Mucosa of stomach (tissue), 1 donor: Measurements from ENCODE around the gene NATD1.

Experiments used
- H3K27me3 ChIP-seq: one replicate; pipeline ENCODE4 v1.7.0; 2013; ENCODE audit warnings: mild to moderate bottlenecking, low read length; ENCODE audit not compliant: control insufficient read depth, insufficient read depth
- H3K36me3 ChIP-seq: one replicate; pipeline ENCODE4 v1.7.0; 2013; ENCODE audit warnings: low read length; ENCODE audit not compliant: control insufficient read depth, insufficient read depth
- H3K4me1 ChIP-seq: one replicate; pipeline ENCODE4 v1.7.0; 2013; ENCODE audit warnings: mild to moderate bottlenecking, low read length; ENCODE audit not compliant: control insufficient read depth, insufficient read depth
- H3K4me3 ChIP-seq: one replicate; pipeline ENCODE4 v1.7.0; 2013; ENCODE audit warnings: low read length
- H3K9ac ChIP-seq: one replicate; pipeline ENCODE4 v1.7.0; 2013; ENCODE audit warnings: mild to moderate bottlenecking, low read length, moderate library complexity
- H3K9me3 ChIP-seq: one replicate; pipeline ENCODE4 v1.7.0; 2013; ENCODE audit warnings: mild to moderate bottlenecking, low read length, moderate library complexity; ENCODE audit not compliant: control insufficient read depth
- donor health status: Pancreatic carcinoma.

NATD1 gene

GRCh38 chr17:21252796-21253645, at the start of gene NATD1:
Gene NATD1, minus strand, starts transcription at chr17:21253410. Its CDS starts 146 bp downstream, at chr17:21253264.
- H3K4me3 ChIP-seq, result peak within 1 kb of the TSS; percentile 32
- H3K4me1 ChIP-seq, result peaks cover 12% of the 10 kb centered on the region
- peak within 1 kb of the TSS; percentile 64 for H3K9ac ChIP-seq
- no peaks in the 10 kb centered on the region for H3K27me3 ChIP-seq
- no peaks in the 10 kb centered on the region for H3K9me3 ChIP-seq
- no peaks in the 10 kb centered on the region for H3K36me3 ChIP-seq

- Histone ChIP-seq H3K36me3 (peaks cover 15% of the 10 kb centered on the region), H3K27me3 (no peaks in the 10 kb centered on the region), H3K4me1 (no peaks in the 10 kb centered on the region), H3K4me3 (no peak overlapping the region), H3K9me3 (no peaks in the 10 kb centered on the region), H3K9ac (no peak overlapping the region)
Observed at GRCh38 chr17:21301593-21302550, 48.7 kb upstream of the NATD1 start.

- Histone ChIP-seq H3K4me1 (no peaks in the 10 kb centered on the region), H3K9ac (no peak overlapping the region), H3K4me3 (no peak overlapping the region), H3K9me3 (no peaks in the 10 kb centered on the region), H3K36me3 (peaks cover 15% of the 10 kb centered on the region), H3K27me3 (no peaks in the 10 kb centered on the region)
Observed at GRCh38 chr17:21300601-21301571, 47.7 kb upstream of the NATD1 start.

- Histone ChIP-seq H3K4me3 (no peak overlapping the region), H3K9ac (no peak overlapping the region), H3K4me1 (peaks cover 1% of the 10 kb centered on the region), H3K36me3 (peaks cover 15% of the 10 kb centered on the region), H3K27me3 (no peaks in the 10 kb centered on the region), H3K9me3 (no peaks in the 10 kb centered on the region)
Observed at GRCh38 chr17:21299981-21300600, 46.9 kb upstream of the NATD1 start.

GRCh38 chr17:21298983-21299519, 45.8 kb upstream of the NATD1 start:
- Histone ChIP-seq H3K9me3 (no peaks in the 10 kb centered on the region), H3K36me3 (peaks cover 15% of the 10 kb centered on the region), H3K27me3 (no peaks in the 10 kb centered on the region), H3K9ac (no peak overlapping the region), H3K4me1 (peaks cover 9% of the 10 kb centered on the region), H3K4me3 (no peak overlapping the region)

- peaks cover 15% of the 10 kb centered on the region for H3K36me3 ChIP-seq
- H3K4me3 ChIP-seq, result no peak overlapping the region
- H3K4me1 ChIP-seq, result peaks cover 9% of the 10 kb centered on the region
- H3K9ac ChIP-seq, result no peak overlapping the region
- H3K9me3 ChIP-seq, result no peaks in the 10 kb centered on the region
- H3K27me3 ChIP-seq, result no peaks in the 10 kb centered on the region
Observed at GRCh38 chr17:21298056-21298982, 45.1 kb upstream of the NATD1 start.

- Histone ChIP-seq H3K27me3 (no peaks in the 10 kb centered on the region), H3K9ac (no peak overlapping the region), H3K4me3 (no peak overlapping the region), H3K36me3 (peaks cover 15% of the 10 kb centered on the region), H3K4me1 (peaks cover 9% of the 10 kb centered on the region), H3K9me3 (no peaks in the 10 kb centered on the region)
Observed at GRCh38 chr17:21297597-21297996, 44.4 kb upstream of the NATD1 start.

- Histone ChIP-seq H3K27me3 (no peaks in the 10 kb centered on the region), H3K4me3 (no peak overlapping the region), H3K9me3 (no peaks in the 10 kb centered on the region), H3K9ac (no peak overlapping the region), H3K4me1 (peaks cover 9% of the 10 kb centered on the region), H3K36me3 (peaks cover 15% of the 10 kb centered on the region)
Observed at GRCh38 chr17:21297026-21297520, 43.9 kb upstream of the NATD1 start.

- H3K9me3 ChIP-seq, result no peaks in the 10 kb centered on the region
- H3K4me3 ChIP-seq, result no peak overlapping the region
- no peak overlapping the region for H3K9ac ChIP-seq
- H3K27me3 ChIP-seq, result no peaks in the 10 kb centered on the region
- peaks cover 9% of the 10 kb centered on the region for H3K4me1 ChIP-seq
- H3K36me3 ChIP-seq, result peaks cover 14% of the 10 kb centered on the region
Observed at GRCh38 chr17:21296097-21297025, 43.2 kb upstream of the NATD1 start.
